ENCODE results near the gene XRCC5.
A peak's percentile ranks its signal among the peaks of the same experiment; 100 is the strongest.
"Not testable (repeated sequence)": the region's sequence is repeated elsewhere in the genome, so short reads cannot be mapped to it uniquely, and the experiment has no call there.

The XRCC5 gene

GRCh38 chr2:216108967-216109921 lies at the start of gene XRCC5:
TSS of gene XRCC5 (plus strand) at chr2:216109348. CDS start at chr2:216109437, 89 bp downstream.
- peak; percentile 95 to 97 (median 96) for DNase-seq (ENCODE audit: low read depth in 3 of 3)

GRCh38 chr2:216064014-216064630 lies 45.0 kb upstream of the XRCC5 start:
- no peak for DNase-seq (ENCODE audit: low read depth in 3 of 3)

- no peak for DNase-seq (ENCODE audit: low read depth in 3 of 3)
These were observed 44.5 kb upstream of the XRCC5 start for GRCh38 chr2:216064665-216065064.

- no peak for DNase-seq (ENCODE audit: low read depth in 3 of 3)
These were observed 42.9 kb upstream of the XRCC5 start for GRCh38 chr2:216066230-216066629.

GRCh38 chr2:216069028-216069427 lies 40.1 kb upstream of the XRCC5 start:
- DNase-seq (ENCODE audit: low read depth in 3 of 3), result no peak

GRCh38 chr2:216070195-216070594 lies 39.0 kb upstream of the XRCC5 start:
- no peak for DNase-seq (ENCODE audit: low read depth in 3 of 3)

- no peak for DNase-seq (ENCODE audit: low read depth in 3 of 3)
These were observed 37.9 kb upstream of the XRCC5 start for GRCh38 chr2:216071111-216071851.

- DNase-seq (ENCODE audit: low read depth in 3 of 3), result no peak
These were observed 36.7 kb upstream of the XRCC5 start for GRCh38 chr2:216072473-216072872.

- no peak for DNase-seq (ENCODE audit: low read depth in 3 of 3)
These were observed 35.4 kb upstream of the XRCC5 start for GRCh38 chr2:216073773-216074172.

- no peak for DNase-seq (ENCODE audit: low read depth in 3 of 3)
These were observed 34.8 kb upstream of the XRCC5 start for GRCh38 chr2:216074380-216074779.

- DNase-seq (ENCODE audit: low read depth in 3 of 3), result no peak
These were observed 34.4 kb upstream of the XRCC5 start for GRCh38 chr2:216074794-216075193.

- no peak for DNase-seq (ENCODE audit: low read depth in 3 of 3)
These were observed 33.4 kb upstream of the XRCC5 start for GRCh38 chr2:216075510-216076485.

- no peak for DNase-seq (ENCODE audit: low read depth in 3 of 3)
These were observed 30.4 kb upstream of the XRCC5 start for GRCh38 chr2:216078776-216079175.

- not testable (repeated sequence) for DNase-seq (ENCODE audit: low read depth in 3 of 3)
These were observed 29.1 kb upstream of the XRCC5 start for GRCh38 chr2:216080048-216080447.

- no peak for DNase-seq (ENCODE audit: low read depth in 3 of 3)
These were observed 28.1 kb upstream of the XRCC5 start for GRCh38 chr2:216081012-216081411.

GRCh38 chr2:216081487-216082116 lies 27.5 kb upstream of the XRCC5 start, which contains the start of the genes PECR and TMEM169:
TSS of gene PECR (minus strand) at chr2:216081809. CDS start at chr2:216081741, 68 bp downstream.
TSS of gene TMEM169 (plus strand) at chr2:216081919. CDS start at chr2:216095964, 14,045 bp downstream.
- DNase-seq (ENCODE audit: low read depth in 3 of 3), result peak; percentile 40 to 78 (median 53)

- no peak for DNase-seq (ENCODE audit: low read depth in 3 of 3)
These were observed 26.9 kb upstream of the XRCC5 start for GRCh38 chr2:216082117-216082711.

GRCh38 chr2:216082805-216083204 lies 26.3 kb upstream of the XRCC5 start:
- DNase-seq (ENCODE audit: low read depth in 3 of 3), result no peak

GRCh38 chr2:216083464-216084281 lies 25.5 kb upstream of the XRCC5 start:
- DNase-seq (ENCODE audit: low read depth in 3 of 3), result no peak
